ENCODE results near the gene TFB2M.
"Not testable (repeated sequence)": the region's sequence is repeated elsewhere in the genome, so short reads cannot be mapped to it uniquely, and the experiment has no call there.

Gene TFB2M

DNA sequence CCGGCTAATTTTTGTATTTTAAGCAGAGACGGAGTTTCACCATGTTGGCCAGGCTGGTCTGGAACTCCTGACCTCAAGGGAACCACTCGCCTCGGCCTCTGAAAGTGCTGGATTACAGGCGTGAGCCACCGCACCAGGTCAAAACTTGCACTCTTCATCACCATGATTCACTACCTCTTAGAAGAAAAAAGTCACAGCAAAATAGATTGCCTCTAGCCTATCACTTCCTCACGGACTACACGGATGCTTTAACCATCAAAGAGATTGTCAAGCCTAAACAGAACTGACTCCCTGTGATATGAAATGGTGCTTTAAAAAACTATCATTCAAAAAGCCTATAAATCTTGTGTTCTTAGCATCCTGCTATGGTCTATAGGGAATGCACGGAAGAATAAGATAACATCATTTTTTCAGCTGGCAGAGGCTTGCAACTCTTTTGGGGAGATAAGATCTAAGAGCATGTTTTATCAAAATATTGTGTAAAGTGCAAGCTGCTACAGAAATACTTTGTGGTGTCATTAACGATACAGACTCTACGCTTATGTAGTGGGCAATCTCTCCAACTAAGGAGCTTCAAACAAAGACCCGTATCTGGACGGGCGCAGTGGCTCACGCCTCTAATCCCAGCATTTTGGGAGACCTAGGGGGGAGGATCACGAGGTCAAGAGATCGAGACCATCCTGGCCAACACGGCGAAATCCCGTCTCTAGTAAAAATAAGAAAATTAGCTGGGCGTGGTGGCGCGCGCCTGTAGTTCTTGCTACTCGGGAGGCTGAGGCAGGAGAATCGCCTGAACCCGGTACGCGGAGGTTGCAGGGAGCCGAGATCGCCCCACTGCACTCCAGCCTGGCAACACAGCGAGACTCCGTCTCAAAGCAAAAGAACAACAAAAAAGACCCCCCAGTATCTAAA, 966 bp downstream of the TFB2M start:
- TF ChIP-seq, protein P1, sequence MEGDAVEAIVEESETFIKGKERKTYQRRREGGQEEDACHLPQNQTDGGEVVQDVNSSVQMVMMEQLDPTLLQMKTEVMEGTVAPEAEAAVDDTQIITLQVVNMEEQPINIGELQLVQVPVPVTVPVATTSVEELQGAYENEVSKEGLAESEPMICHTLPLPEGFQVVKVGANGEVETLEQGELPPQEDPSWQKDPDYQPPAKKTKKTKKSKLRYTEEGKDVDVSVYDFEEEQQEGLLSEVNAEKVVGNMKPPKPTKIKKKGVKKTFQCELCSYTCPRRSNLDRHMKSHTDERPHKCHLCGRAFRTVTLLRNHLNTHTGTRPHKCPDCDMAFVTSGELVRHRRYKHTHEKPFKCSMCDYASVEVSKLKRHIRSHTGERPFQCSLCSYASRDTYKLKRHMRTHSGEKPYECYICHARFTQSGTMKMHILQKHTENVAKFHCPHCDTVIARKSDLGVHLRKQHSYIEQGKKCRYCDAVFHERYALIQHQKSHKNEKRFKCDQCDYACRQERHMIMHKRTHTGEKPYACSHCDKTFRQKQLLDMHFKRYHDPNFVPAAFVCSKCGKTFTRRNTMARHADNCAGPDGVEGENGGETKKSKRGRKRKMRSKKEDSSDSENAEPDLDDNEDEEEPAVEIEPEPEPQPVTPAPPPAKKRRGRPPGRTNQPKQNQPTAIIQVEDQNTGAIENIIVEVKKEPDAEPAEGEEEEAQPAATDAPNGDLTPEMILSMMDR (IDR thresholded peaks at IDR 0.05; ENCODE audit: extremely low read depth, missing control alignments) = no peak
- no peak for DNase-seq (ENCODE audit: low spot score)

- not testable (repeated sequence) for DNase-seq (ENCODE audit: low spot score)
These were observed 5.2 kb downstream of the TFB2M start for GRCh38 chr1:246560833-246561232.

- TF ChIP-seq, protein P1 (IDR thresholded peaks at IDR 0.05; ENCODE audit: extremely low read depth, missing control alignments) = no peak
- DNase-seq (ENCODE audit: low spot score) = no peak
These were observed 6.8 kb downstream of the TFB2M start for GRCh38 chr1:246559310-246559709.

GRCh38 chr1:246558041-246558440, 8.0 kb downstream of the TFB2M start:
- TF ChIP-seq, protein P1 (IDR thresholded peaks at IDR 0.05; ENCODE audit: extremely low read depth, missing control alignments) = no peak
- DNase-seq (ENCODE audit: low spot score) = no peak

DNA sequence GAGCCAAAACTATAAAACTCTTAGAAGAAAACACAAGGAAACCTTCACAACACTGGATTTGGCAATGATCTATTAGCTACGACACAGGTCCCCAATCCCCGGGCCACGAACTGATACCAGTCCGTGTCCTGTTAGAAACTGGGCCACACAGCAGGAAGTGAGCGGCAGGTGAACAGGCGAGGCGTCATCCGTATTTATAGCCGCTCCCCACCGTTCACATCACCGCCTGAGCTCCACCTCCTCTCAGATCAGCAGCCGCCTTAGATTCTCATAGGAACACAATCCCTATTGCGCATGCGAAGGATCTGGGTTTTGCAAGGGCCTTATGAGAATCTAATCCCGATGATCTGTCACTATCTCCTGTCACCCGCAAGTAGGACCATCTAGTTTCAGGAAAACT, 11.9 kb downstream of the TFB2M start:
- TF ChIP-seq, protein P1 (IDR thresholded peaks at IDR 0.05; ENCODE audit: extremely low read depth, missing control alignments) = no peak
- DNase-seq (ENCODE audit: low spot score) = no peak

DNA sequence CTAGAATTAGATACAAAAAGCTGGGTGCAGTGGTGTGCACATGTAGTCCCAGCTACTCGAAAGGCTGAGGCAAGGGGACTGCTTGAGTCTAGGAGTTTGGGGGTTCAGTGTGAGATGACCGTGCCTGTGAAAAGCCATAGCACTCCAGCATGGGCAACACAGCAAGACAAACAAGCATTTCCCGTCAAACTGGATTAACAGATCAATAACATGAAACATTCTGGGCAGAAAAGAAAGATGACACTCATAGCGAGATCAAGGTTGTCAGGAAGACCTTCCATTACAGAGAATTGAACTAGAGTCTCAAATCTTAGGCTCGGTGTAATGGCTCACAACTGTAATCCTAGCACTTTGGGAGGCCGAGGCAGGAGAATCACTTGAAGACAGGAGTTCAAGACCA, 14.0 kb downstream of the TFB2M start:
- no peak for DNase-seq (ENCODE audit: low spot score)
- TF ChIP-seq, protein P1 (IDR thresholded peaks at IDR 0.05; ENCODE audit: extremely low read depth, missing control alignments) = no peak

DNA sequence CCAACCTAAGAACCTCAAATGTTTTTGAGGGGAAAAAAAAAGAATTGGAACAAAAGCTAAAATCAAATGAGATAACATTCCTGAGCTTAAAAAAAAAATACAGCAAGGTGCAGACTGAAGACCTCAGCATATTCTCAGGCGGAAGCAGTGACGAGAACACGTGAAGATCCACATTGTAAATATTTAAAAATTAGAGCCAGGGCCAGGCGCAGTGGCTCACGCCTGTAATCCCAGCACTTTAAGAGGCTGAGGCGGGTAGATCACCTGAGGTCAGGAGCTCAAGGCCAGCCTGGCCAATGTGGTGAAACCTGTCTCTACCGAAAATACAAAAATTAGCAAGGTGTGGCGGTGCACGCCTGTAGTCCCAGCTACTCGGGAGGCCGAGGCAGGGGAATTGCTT, 15.7 kb downstream of the TFB2M start:
- no peak for DNase-seq (ENCODE audit: low spot score)
- TF ChIP-seq, protein P1 (IDR thresholded peaks at IDR 0.05; ENCODE audit: extremely low read depth, missing control alignments) = no peak

GRCh38 chr1:246549665-246550064, 16.4 kb downstream of the TFB2M start:
- no peak for DNase-seq (ENCODE audit: low spot score)
- TF ChIP-seq, protein P1 (IDR thresholded peaks at IDR 0.05; ENCODE audit: extremely low read depth, missing control alignments) = no peak
